Osteoblast (primary cell): ENCODE measurements around the gene SYNM. TPM values are rescaled to one million over a fixed set of nuclear protein-coding genes. Genes with fewer than 3 reads are reported as not detected.
A peak's percentile ranks its signal among the peaks of the same experiment; 100 is the strongest.

Source experiments
- DNase-seq: peaks from one replicate; pipeline ENCODE4 v3.0.0; 2011; ENCODE audit warnings: low spot score, mixed read lengths; ENCODE audit not compliant: insufficient read length; ENCODE audit errors: missing footprints
- H2AFZ ChIP-seq: 2 replicates; pipeline ENCODE4 v1.6.0; 2011; ENCODE audit warnings: mild to moderate bottlenecking, low read length
- H3K27ac ChIP-seq: 2 replicates; pipeline ENCODE4 v1.5.1; 2011; ENCODE audit warnings: mild to moderate bottlenecking, low read depth, low read length, moderate library complexity
- H3K27me3 ChIP-seq: 2 replicates; pipeline ENCODE4 v1.6.0; 2012; ENCODE audit warnings: mild to moderate bottlenecking, control low read depth, inconsistent platforms, low read length, moderate library complexity; ENCODE audit not compliant: insufficient read depth
- H3K36me3 ChIP-seq: 2 replicates; pipeline ENCODE4 v1.5.1; 2011; ENCODE audit warnings: mild to moderate bottlenecking, low read length, control low read depth, moderate library complexity; ENCODE audit not compliant: insufficient read depth
- H3K4me1 ChIP-seq: 2 replicates; pipeline ENCODE4 v1.5.1; 2011; ENCODE audit warnings: mild to moderate bottlenecking, low read length, control low read depth, moderate library complexity; ENCODE audit not compliant: insufficient read depth
- H3K4me2 ChIP-seq: 2 replicates; pipeline ENCODE4 v1.6.0; 2011; ENCODE audit warnings: mild to moderate bottlenecking, low read length; ENCODE audit not compliant: insufficient read depth
- H3K4me3 ChIP-seq: fragments of 200-600 bp; sonication (generic); 3 replicates; pipeline ENCODE4 v1.5.1; 2012; ENCODE audit warnings: mild to moderate bottlenecking, low read length, inconsistent platforms; ENCODE audit not compliant: insufficient read depth
- H3K79me2 ChIP-seq: 2 replicates; pipeline ENCODE4 v1.6.0; 2012; ENCODE audit warnings: mild to moderate bottlenecking, low read length, control low read depth, inconsistent platforms; ENCODE audit not compliant: insufficient read depth
- H3K9me3 ChIP-seq: 2 replicates; pipeline ENCODE4 v1.5.1; 2011; ENCODE audit warnings: low read depth, low read length, control low read depth
- H4K20me1 ChIP-seq: 2 replicates; pipeline ENCODE4 v1.6.0; 2012; ENCODE audit warnings: mild to moderate bottlenecking, low read length, control low read depth; ENCODE audit not compliant: insufficient read depth
- CTCF ChIP-seq: IDR thresholded peaks from 2 replicates; pipeline ENCODE4 v1.5.1; 2011; ENCODE audit warnings: mild to moderate bottlenecking, low read depth, low read length, moderate library complexity; ENCODE audit errors: extremely low read depth
- total RNA-seq: library from RNA; depleted of rRNA; stranded (reverse); fragments of >200 nt; gene quantifications from 2 replicates; pipeline ENCODE4 v1.2.3, GENCODE V29; 2012

The SYNM gene
- total RNA-seq, 1 donor: 4.0 TPM

GRCh38 chr15:99122831-99123712, 18.2 kb downstream of the SYNM start:
- no peaks in the 10 kb centered on the region for H3K9me3 ChIP-seq
- H3K27me3 ChIP-seq: no peaks in the 10 kb centered on the region
- H3K4me2 ChIP-seq: peak overlapping the region; percentile 87
- peak overlapping the region; percentile 59 for H3K4me3 ChIP-seq
- peaks cover 27% of the 10 kb centered on the region for H3K4me1 ChIP-seq
- no peaks in the 10 kb centered on the region for H3K36me3 ChIP-seq
- H3K79me2 ChIP-seq: no peaks in the 10 kb centered on the region
- DNase-seq: no peak
- H2AFZ ChIP-seq: peak overlapping the region; percentile 93
- H4K20me1 ChIP-seq: no peaks in the 10 kb centered on the region
- TF ChIP-seq CTCF: no peak
- peak overlapping the region; percentile 82 for H3K27ac ChIP-seq

GRCh38 chr15:99123713-99124451, 19.0 kb downstream of the SYNM start:
- no peaks in the 10 kb centered on the region for H3K9me3 ChIP-seq
- H3K79me2 ChIP-seq: no peaks in the 10 kb centered on the region
- peak overlapping the region; percentile 93 for H2AFZ ChIP-seq
- DNase-seq: peak; percentile 96
- H3K27ac ChIP-seq: peak overlapping the region; percentile 82
- peak overlapping the region; percentile 59 for H3K4me3 ChIP-seq
- H3K36me3 ChIP-seq: no peaks in the 10 kb centered on the region
- peaks cover 27% of the 10 kb centered on the region for H3K4me1 ChIP-seq
- TF ChIP-seq CTCF: no peak
- H3K4me2 ChIP-seq: peak overlapping the region; percentile 87
- no peaks in the 10 kb centered on the region for H3K27me3 ChIP-seq
- no peaks in the 10 kb centered on the region for H4K20me1 ChIP-seq

- TF ChIP-seq CTCF: no peak
- DNase-seq: no peak
- Histone ChIP-seq H3K27ac (peak overlapping the region; percentile 20), H3K4me2 (peak overlapping the region; percentile 87), H3K79me2 (no peaks in the 10 kb centered on the region), H3K36me3 (no peaks in the 10 kb centered on the region), H4K20me1 (no peaks in the 10 kb centered on the region), H3K9me3 (no peaks in the 10 kb centered on the region), H3K4me3 (no peak overlapping the region), H3K27me3 (no peaks in the 10 kb centered on the region), H2AFZ (no peak overlapping the region), H3K4me1 (peaks cover 27% of the 10 kb centered on the region)
Measured at GRCh38 chr15:99124641-99125040, 19.8 kb downstream of the SYNM start.
